Activated CD4-positive, alpha-beta T cell treated with anti-CD3 and anti-CD28 coated beads for 24 hours (primary cell): ENCODE data around the gene HLA-DRB1.
"Not testable (repeated sequence)": the region's sequence is repeated elsewhere in the genome, so short reads cannot be mapped to it uniquely, and the experiment has no call there.

Source experiments
- DNase-seq, 2 donors: peaks; one replicate each; pipeline ENCODE4 v3.0.0-alpha.2; 2020; ENCODE audit warnings: low read depth in 2 of 2

HLA-DRB1 gene

GRCh38 chr6:32562940-32563339, 26.7 kb downstream of the HLA-DRB1 start:
- DNase-seq, result no peak

GRCh38 chr6:32559747-32560146, 29.9 kb downstream of the HLA-DRB1 start:
- DNase-seq, result no peak

- DNase-seq, result no peak
Observed at GRCh38 chr6:32558426-32559057, 31.1 kb downstream of the HLA-DRB1 start.

- no peak for DNase-seq
Observed at GRCh38 chr6:32554116-32554965, 35.3 kb downstream of the HLA-DRB1 start.

GRCh38 chr6:32553037-32553742, 36.5 kb downstream of the HLA-DRB1 start:
- DNase-seq, result no peak

- no peak for DNase-seq
Observed at GRCh38 chr6:32551410-32551809, 38.2 kb downstream of the HLA-DRB1 start.

- no peak for DNase-seq
Observed at GRCh38 chr6:32539839-32540238, 49.8 kb downstream of the HLA-DRB1 start.

GRCh38 chr6:32530431-32530793, 59.2 kb downstream of the HLA-DRB1 start:
- not testable (repeated sequence) for DNase-seq

GRCh38 chr6:32529697-32530430, 59.8 kb downstream of the HLA-DRB1 start, which contains the start of gene HLA-DRB5:
Gene HLA-DRB5 (minus strand): TSS chr6:32530287. CDS start chr6:32530224, 63 bp downstream.
- DNase-seq, result peak in 1 of 2 donors; percentile 0
